Hematopoietic multipotent progenitor cell treated with erythropoietin and hydrocortisone succinate and interleukin-3 and kit ligand, for 6 days (in vitro differentiated cells): ENCODE results near the gene MICAL2.

ENCODE experiments used
- DNase-seq: peaks from one replicate; pipeline ENCODE4 v3.0.0-alpha.2; 2015

The MICAL2 gene

GRCh38 chr11:12120031-12121008 lies 9.9 kb downstream of the MICAL2 start:
- DNase-seq: peak; percentile 39

- DNase-seq: no peak
These were observed 10.6 kb downstream of the MICAL2 start for GRCh38 chr11:12121011-12121410.

GRCh38 chr11:12121517-12121916 lies 11.1 kb downstream of the MICAL2 start:
- DNase-seq: no peak

- peak; percentile 54 for DNase-seq
These were observed 11.7 kb downstream of the MICAL2 start for GRCh38 chr11:12122083-12122482.

GRCh38 chr11:12123273-12123672 lies 12.9 kb downstream of the MICAL2 start:
- DNase-seq: no peak

GRCh38 chr11:12123799-12124198 lies 13.4 kb downstream of the MICAL2 start:
- no peak for DNase-seq

GRCh38 chr11:12124306-12124705 lies 13.9 kb downstream of the MICAL2 start:
- DNase-seq: no peak

- DNase-seq: no peak
These were observed 15.3 kb downstream of the MICAL2 start for GRCh38 chr11:12125609-12126149.

- DNase-seq: peak; percentile 65
These were observed 16.1 kb downstream of the MICAL2 start for GRCh38 chr11:12126344-12127019.

- no peak for DNase-seq
These were observed 17.0 kb downstream of the MICAL2 start for GRCh38 chr11:12127206-12127898.

- peak; percentile 72 for DNase-seq
These were observed 17.9 kb downstream of the MICAL2 start for GRCh38 chr11:12128301-12128751.

- DNase-seq: no peak
These were observed 18.8 kb downstream of the MICAL2 start for GRCh38 chr11:12129227-12129626.

- DNase-seq: no peak
These were observed 20.0 kb downstream of the MICAL2 start for GRCh38 chr11:12130180-12130980.

- no peak for DNase-seq
These were observed 21.8 kb downstream of the MICAL2 start for GRCh38 chr11:12131943-12132789.

- DNase-seq: no peak
These were observed 22.4 kb downstream of the MICAL2 start for GRCh38 chr11:12132790-12133145.

GRCh38 chr11:12133547-12134235 lies 23.3 kb downstream of the MICAL2 start:
- no peak for DNase-seq

- peak; percentile 47 for DNase-seq
These were observed 23.8 kb downstream of the MICAL2 start for GRCh38 chr11:12134236-12134585.

GRCh38 chr11:12135185-12135584 lies 24.8 kb downstream of the MICAL2 start:
- DNase-seq: no peak

GRCh38 chr11:12137005-12137690 lies 26.8 kb downstream of the MICAL2 start:
- DNase-seq: no peak
